NCI-H226 (cell line): ENCODE results near the gene TASOR2.

Experiments used
- DNase-seq: peaks from one replicate; pipeline ENCODE4 v3.0.0-alpha.2; 2015

TASOR2 gene, protein sequence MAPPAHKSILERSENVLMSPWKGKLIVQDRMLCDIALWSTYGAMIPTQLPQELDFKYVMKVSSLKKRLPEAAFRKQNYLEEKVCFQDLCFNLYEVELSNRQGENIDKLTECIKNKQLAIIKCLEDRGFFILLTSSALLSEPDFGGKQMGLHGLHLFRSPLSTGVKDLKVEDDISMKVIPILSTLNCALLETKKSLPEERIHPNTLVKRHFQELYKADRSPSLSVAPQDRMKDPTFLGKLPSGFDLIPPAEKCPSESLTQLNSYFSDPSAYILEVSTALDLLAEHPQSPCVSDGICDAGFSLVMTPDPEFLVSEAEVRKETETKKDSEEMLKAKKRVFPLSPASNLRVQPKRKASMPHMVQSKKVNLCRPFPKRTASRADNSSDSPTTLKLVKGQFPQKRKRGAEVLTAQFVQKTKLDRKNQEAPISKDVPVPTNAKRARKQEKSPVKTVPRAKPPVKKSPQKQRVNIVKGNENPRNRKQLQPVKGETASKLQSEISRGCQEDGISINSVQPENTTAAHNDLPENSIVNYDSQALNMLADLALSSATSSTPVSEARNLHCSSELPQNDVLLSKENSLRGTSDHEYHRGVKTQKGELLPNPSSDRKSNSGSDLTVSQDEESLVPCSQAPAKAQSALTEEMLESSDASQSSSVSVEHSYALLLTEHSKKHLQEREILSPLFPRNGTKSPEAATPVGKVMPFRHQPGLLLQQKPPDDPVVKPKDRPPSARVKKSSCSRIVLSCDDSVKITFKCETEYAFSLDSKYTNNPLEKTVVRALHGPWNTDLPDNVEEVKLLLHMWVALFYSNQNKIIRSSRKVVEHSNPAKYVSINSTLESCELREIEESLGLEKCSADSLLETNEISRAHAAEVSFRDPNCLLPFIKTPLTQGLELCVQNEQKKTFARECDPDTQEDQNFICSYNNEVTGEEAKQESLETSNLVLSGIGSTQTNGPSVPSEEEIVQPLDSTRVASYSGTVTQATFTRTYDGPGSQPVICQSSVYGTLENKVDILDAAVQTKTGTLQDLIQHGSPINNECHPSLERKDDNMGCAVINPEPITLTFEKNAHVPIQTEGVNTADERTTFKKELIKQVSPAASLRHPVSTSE (N-terminal part only)

DNA sequence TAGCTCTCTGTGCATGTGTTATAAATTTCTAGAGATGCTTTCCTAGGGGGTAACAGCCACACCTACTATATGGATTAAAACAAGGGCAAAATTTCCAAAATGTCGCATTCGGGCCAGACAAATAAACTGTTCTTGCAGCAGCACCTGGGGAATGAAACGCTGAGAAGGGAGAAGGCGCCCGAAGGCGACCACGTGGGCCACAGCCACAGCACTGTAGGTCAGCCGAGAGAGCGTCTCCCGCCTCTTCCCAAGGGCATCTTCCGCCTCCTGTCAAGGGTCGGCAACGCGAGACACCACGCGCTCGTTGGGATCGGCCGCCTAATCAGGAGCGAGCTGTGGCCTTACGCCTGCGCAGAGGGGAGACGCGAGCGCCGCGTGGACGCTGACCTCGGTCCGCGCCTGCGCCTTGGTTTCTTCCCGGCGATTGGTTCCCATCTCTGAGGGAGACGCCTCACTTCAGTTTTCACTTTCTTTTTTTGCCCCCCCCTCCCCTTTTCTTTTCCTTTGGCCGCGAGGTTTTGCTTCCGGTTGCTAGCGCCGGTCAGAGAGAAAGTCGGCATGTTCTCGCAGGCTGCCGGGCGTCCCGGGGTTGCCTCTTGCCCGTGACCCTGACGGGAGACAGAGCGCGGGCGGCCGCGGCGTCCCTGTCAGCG lies at the start of gene TASOR2:
Gene TASOR2 (plus strand): TSS at position 521 of the 653 bp plus-strand sequence. CDS start 35,805 bp downstream, outside the sequence.
- DNase-seq: peak; percentile 84

DNA sequence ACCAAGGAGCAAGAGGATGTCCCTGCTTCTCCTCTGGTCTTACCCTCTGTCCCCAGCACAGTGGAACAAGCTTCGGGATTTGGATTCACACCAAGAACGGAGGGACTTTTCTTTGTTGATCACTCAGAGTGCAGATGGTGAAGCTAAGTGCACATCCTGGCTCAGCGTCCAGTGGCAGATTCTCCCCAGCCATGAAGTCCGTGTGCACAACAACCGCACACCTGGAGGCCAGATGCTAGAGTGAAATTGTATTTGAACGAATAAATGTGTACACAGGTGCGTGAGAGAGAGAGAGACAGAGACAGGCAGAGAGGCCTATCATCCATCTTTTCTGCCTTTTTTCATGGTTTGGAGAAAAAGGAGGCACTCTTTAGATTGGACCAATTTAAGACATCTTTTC lies 49.7 kb upstream of the TASOR2 start:
- DNase-seq: no peak

DNA sequence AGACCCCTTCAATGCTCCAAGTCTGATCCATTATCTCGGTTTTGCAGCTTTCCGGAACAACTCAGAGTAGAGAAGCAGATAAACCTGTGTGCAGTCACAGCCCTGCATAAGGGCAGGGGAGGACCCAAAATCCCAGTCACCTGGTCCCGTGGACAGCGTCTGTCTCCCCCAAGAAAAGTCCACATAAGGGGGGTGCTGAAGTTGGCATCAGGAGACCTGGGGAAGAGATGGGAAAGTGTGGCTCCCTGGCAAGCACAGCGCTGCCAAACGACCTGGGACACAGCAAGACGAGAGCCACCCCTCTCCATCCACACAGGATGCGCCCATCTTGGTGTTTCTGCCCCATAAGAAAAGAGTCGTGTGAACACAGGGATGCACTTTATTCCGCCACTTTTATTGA lies 46.1 kb upstream of the TASOR2 start:
- DNase-seq: no peak

DNA sequence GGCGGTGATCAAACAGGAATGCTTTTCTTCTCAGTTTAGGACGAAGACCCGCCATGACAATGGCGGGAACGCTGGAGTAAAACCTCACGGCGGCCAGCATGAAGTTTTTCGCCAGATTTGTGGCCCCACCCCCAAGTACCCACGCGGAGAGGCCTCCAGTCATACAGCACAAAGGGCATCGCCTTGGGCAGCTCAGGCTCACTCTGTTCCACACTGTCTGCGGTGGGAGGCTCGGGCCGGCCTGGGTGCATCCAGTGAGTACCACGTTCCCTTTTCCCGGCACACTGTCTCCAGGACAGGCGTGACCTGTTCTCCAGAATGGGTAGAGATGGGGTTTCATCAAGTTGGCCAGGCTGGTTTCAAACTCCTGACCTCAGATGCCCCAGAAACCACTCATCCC lies 45.6 kb upstream of the TASOR2 start:
- DNase-seq: no peak

DNA sequence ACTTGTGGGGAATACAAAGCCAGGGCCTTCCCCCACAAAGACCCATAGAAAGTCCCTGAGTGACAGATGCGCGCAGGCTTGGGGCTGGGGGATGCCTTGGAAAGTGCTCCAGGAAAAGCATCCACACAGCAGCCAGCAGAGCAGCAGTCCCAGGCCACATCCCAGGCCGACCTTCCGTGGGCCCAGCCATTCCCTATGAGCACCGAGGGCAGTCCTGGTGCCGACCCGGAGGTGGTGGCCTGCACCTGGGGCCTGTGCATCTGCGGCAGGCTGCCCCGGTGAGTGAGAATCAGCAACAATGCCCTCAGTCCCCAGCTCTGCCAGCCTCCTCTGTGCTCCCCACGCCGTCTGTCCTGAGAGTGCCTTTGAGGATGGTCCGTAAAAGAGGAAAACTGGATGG lies 44.6 kb upstream of the TASOR2 start:
- no peak for DNase-seq

DNA sequence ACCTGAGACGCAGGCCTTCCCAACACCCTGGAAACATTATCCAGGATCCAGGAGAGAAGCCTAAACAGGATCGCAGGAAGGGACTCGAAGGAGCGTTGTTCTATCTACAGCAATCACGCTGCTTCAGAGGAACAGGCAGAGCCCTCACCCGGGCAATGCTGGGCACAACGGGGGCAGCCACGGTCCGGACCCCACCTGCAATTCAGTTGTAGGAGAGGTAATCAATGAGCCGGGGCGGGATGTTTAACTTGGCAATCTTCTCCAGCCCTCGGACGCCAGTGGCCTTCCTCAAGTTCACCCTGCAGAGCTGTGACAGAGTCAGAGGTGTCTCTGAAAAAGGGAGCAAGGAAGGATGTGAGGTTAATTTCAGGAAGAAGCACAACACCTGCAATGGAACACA lies 44.1 kb upstream of the TASOR2 start:
- DNase-seq: no peak

DNA sequence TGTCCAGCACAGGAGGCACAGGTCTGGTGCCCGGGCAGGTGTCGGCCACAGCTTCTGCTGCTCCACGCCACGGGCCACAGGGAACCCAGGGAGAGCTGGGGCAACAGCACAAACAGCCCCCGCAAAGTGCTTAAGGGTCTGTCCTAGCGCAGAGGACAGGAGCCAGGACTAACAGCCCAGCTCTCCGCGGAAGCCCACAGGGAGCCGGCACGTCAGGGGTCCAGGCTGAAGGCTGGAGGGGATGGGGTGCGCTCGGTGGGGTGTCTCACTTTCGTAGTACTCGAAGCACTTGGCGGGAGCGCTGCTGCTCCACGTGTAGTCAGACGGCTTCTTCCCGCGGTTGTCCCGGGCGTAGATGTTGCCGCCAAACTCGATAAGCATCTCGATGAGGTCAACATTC lies 43.1 kb upstream of the TASOR2 start:
- DNase-seq: no peak

DNA sequence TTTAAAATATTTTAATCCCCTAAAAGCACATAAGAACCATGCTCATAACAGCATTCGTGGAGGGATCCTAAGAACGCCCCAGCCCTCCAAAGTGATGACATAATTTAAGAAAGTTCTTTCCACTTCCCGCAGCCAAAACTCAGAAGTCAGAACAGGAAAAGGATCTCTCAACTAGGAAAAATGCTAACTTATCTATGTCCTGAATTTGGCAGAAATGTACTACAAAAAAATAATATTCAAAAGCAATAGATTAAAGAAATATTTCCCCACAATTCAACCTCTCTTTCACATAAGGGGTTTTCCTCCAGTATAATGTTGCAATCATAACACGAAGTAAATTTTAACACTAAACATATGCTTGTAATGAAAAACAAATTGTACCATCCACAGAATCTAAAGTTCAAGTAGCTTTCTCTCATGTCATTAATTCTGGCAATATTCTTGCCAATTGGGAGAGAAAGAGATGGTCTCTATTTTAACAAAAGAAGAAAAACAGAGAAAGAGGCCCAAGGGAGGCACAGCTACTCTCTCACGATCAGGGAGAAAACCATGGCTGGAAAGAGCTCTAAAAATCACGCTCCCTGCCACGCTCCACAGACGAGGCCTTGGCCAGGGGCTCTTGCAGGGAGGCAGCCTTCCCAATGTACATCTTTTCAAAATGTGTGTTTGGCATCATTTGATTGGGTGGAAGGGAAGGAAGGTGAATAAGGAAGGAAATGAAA lies 41.1 kb upstream of the TASOR2 start:
- DNase-seq: no peak

DNA sequence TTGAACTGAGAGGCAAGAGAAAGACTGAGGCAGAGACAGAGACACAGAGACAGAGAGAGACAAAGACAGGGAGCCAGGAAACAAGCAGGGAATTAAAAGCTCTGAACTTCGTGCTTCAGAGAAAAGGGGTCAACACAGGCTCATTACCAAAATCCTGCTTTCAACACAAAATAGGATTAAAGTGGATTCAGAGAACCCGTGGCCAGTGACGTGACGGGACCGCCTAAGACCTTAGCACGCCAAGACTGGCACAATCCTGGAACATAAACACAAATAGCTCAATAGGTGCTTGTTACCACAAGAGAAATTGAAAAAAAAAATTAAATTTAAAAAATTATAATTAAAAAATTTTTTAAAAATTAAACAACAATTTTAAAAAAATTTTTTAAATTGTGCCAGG lies 39.7 kb upstream of the TASOR2 start:
- DNase-seq: no peak

DNA sequence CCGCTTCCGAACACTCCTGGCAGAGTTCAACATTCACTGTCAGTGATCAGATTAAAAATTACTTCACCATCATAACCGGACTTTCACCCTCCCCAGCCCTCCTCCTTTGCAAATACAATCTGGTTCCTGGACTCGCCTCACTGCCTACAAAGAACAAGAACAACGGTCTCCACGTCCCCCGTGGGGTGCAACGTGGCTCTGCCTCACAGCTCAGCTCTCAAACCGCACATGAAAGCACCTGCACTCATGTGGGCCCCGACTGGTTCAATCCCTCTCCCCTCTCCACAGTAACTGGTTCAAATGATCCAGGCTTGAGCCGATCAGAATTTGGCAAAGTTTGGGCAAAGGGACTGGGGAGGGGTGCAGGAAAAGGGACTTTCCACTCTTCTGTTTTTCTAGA lies 39.3 kb upstream of the TASOR2 start:
- DNase-seq: no peak

DNA sequence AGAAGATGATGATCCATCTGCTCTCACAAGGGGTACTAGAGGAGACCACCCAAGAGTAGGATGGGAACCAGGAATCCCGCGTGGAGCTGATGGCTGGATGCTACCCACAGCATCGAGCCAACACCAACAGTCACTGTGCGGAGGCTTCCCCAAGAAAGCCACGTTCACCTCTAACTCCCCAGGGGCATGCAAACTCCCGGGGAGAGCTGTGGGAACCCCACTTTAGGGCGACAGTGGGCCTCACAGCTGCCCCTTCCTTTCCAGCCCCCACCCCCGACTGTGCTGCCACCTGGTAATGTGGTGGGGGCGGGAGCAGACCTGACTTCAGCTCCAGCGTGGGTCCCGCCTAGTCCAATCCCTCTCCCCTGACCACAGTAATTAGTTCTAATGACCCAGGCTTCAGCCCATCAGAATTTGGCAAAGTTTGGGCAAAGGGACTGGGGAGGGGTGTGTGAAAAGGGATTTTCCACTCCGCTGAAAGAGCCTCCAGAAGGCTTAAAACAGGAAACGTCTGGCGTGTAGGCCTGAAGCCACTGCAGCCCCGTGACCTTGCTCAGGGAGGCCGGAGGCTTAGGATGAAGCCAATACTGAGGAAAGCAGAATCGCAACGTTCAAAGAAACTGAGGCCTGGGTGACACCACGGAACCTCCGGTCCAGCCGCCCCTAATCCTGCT lies 38.6 kb upstream of the TASOR2 start:
- no peak for DNase-seq

DNA sequence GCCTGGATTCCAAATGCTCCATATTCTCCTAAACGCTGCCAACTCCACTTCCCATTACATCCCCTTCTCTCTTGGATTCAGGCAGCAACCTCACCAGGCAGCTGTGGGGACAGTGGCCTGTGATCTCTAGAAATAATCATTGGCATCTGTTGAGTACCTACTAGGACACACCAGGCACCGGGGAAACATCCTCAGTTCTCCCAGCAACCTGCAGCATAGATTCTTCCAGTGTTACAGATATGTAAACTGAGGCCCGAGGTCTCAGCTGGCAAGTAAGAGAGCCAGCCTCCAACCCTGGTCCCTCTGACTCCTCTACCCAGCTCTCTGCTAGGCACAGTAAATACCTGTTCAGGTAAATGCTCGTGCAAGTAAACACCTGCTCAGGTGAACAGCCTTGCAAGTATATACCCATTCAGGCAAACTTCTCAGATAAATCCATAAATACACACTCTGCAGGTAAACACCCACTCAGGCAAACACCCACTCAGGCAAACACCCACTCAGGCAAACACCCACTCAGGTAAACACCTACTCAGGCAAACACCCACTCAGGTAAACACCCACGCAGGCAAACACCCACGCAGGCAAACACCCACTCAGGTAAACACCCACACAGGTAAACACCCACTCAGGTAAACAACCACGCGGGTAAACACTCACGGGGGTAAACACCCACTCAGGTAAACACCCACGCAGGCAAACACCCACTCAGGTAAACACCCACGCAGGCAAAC lies 37.0 kb upstream of the TASOR2 start:
- DNase-seq: no peak

DNA sequence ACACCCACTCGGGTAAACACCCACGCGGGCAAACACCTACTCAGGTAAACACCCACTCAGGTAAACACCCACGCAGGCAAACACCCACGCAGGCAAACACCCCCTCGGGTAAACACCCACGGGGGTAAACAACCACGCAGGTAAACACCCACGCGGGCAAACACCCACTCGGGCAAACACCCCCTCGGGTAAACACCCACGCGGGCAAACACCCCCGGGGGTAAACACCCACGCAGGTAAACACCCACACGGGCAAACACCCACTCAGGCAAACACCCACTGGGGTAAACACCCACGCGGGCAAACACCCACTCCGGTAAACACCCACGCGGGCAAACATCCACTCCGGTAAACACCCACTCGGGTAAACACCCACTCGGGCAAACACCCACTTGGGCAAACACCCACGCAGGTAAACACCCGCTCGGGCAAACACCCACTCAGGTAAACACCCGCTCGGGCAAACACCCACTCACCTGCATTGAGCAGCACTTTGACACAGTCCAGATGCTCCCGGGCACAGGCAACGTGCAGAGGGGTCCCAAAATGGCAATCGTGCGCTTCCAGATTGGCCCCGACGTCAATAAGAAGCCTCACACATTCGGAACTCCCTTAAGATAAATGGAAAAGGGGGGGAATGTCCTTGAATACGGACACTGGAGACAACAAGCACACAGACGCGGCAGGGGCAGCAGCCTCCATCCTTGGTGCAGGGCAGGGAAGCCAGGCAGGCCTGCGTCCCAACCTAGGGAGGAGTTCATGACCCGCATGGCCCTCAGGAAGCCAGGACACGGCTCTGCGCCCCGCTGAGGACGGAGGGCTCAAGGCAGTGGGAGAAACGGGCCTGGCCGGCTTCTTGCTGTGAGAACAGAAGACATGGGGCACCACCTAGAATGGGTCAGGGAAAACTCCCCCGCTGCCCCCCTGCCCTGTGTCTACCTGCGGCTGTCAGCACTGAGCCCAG lies 35.9 kb upstream of the TASOR2 start:
- no peak for DNase-seq

DNA sequence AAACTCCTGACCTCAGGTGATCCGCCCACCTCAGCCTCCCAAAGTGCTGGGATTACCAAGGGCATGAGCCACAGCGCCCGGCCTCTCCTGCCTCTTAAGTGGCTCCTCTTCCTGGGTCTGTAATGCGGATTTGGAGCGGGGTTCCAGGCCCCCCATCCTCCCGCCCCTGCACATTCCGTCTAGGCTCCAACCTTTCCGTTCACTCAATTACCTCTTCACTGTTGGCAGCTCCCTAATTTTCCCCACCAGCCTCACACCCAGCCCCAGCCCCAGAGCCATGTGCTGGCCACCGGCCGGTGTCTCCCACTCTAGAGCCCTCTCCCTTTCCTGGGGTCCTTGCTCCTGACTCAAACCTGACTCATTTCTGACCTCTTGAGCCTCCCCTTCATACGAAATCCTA lies 34.9 kb upstream of the TASOR2 start:
- DNase-seq: no peak

DNA sequence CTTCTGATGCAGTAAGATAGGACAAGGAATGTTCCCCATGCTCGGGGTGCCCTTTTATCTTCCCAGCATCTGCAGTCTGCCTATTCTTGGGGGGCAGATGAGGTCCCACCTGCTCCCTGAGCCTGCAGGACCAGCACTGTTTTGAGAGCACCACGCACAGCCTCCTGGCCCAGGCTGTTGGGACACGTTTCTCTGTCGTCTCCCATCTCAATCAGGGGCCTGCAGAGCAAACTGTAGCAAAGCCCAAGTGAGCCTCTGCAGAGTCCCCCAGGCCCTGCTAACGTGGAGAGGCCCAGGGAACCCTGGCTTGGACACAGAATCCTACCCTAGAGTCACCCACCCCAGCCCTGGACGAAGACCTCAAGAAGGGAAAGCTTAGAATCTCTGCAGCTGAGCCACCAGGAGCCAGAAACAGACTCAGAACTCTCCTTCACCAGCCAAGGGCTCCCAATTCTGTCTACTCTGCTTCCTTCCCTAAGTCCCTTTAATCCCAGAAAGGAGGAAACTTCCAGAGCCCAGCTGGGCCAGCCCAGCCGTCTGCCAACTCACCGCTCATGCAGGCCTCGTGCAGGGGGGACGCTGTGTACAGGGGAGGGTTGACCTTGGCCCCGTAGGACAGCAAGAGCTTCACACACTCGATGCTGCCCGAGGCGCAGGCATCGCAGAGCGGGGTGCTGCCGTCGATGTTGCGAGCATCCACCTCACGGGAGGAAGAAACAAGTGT lies 33.8 kb upstream of the TASOR2 start:
- DNase-seq: no peak

DNA sequence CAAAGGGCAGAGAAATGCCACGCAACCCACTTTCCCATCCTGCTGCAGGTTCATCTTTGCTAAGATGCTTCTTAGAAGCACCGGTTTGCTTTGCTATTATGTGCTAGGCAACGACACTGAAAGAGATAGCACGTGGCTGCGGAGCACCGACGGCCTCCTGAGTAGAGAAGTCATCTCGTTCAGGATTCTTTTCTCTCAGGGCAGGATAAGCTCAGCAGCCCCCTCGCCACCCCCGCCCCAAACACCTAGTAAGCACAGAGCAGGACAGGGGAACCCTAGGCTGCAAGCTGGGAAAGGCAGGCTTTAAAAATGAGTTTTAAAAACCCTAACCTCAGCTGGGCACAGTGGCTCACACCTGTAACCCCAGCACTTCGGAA lies 33.3 kb upstream of the TASOR2 start:
- DNase-seq: no peak

DNA sequence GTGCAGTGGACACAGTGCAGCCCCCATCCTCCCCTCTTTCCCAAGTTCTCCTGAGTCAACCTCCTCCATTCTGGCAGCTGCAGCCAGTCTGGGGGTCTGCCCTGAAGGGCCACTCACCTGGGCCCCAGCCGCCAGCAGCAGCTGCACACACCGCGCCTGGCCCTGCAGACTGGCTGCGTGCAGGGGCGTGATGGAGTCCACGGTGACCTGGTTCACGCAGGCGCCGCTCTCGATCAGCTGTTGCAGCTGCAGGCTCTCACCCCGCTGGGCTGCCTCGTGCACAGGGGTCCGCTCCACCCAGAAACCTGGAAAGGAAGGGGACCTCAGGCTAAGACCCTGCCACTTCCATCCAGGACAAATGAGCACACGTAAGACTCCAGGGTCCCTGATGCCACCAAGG lies 31.9 kb upstream of the TASOR2 start:
- no peak for DNase-seq

DNA sequence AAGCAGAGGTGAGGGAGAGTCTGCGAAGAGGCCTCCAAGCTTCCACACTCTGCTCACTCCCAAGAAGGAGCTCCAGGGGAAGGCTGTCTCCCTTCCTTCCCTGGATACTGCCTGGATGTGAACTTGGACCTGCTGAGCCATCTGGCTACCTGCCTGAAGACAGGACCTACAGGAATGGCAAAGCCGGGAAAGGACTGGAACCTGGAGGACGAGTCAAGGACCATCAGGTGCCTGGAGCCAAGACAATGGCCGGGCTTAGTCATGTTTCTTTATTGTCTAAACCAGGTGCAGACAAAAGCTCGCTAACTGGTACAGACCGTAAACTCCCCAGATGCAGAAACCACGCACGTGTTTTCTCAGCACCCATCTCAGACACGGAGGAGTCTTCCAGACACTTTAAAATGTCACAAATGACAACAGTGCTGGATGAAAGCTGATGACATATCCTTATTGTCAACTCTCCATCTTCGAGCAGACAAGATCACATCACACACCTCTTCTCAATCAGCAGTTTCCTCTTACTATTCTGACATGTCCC lies 30.4 kb upstream of the TASOR2 start:
- no peak for DNase-seq

DNA sequence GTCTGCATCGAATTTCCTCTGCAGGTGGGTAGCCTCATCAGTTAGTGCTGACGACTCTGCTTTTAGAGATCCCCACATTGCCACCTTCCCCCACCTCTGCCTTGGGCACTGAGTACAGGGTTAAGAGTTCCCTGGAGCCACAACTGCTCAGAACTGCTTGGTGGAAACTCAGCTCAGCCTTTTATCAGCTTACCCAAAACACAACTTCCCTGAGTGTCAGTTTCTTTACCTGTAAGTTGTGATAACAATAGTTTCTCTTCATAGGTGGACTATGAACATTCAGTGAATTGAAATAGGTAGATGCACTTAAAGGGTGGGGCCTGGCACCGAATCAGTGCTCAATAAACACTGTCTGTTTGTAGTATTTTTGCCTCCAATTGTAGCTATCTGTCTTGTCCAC lies 29.5 kb upstream of the TASOR2 start:
- no peak for DNase-seq
